Stomach (tissue), 9 donors: ENCODE results near the gene SSUH2. TPM values are rescaled to one million over a fixed set of nuclear protein-coding genes. Genes with fewer than 3 reads are reported as not detected.

Source experiments
- DNase-seq, 2 donors: peaks; one replicate each; pipeline versions ENCODE4 v3.0.0 to v3.0.0-alpha.2; 2013 to 2019
- H3K27ac ChIP-seq, 5 donors: fragments of 200-600 bp in 4 of 5; sonication (generic) in 4 of 5; one replicate each; pipeline ENCODE4 v1.5.1; 2013 to 2019; ENCODE audit warnings: mild to moderate bottlenecking in 1 of 5, moderate library complexity in 1 of 5
- H3K27me3 ChIP-seq, 3 donors: fragments of 200-600 bp; sonication (generic); one replicate each; pipeline ENCODE4 v1.5.1; 2017 to 2019; ENCODE audit warnings: mixed run types in 1 of 3
- H3K36me3 ChIP-seq, 4 donors: fragments of 200-600 bp; sonication (generic); 1 replicate in 3 of 4; 2 replicates in 1 of 4; pipeline ENCODE4 v1.5.1; 2016 to 2019
- H3K4me1 ChIP-seq, 4 donors: fragments of 200-600 bp; sonication (generic); one replicate each; pipeline ENCODE4 v1.5.1; 2016 to 2019
- H3K4me3 ChIP-seq, 4 donors: fragments of 200-600 bp; sonication (generic) in 3 of 4; one replicate each; pipeline ENCODE4 v1.5.1; 2016 to 2019; ENCODE audit warnings: mild to moderate bottlenecking in 1 of 4
- H3K9me3 ChIP-seq, 4 donors: fragments of 200-600 bp; sonication (generic); one replicate each; pipeline ENCODE4 v1.5.1; 2016 to 2019
- CTCF ChIP-seq, 7 experiments: fragments of 450-650 bp in 4 of 7; fragments of 200-600 bp in 3 of 7; sonication (generic) in 3 of 7; IDR thresholded peaks; one replicate each; pipeline ENCODE4 v1.5.1; 2016 to 2019; ENCODE audit warnings: antibody characterized with exemption in 7 of 7, control low read depth in 2 of 7, mild to moderate bottlenecking in 1 of 7
- EP300 ChIP-seq: sonication (generic); formaldehyde crosslinking; IDR thresholded peaks from one replicate; pipeline ENCODE4 v1.6.1; 2017; ENCODE audit warnings: antibody characterized with exemption
- POLR2A ChIP-seq, 4 donors: fragments of 450-650 bp; IDR thresholded peaks; one replicate each; pipeline ENCODE4 v1.6.1; 2016; ENCODE audit warnings: antibody characterized with exemption in 4 of 4, control low read depth in 2 of 4, mild to moderate bottlenecking in 1 of 4, moderate library complexity in 1 of 4
- POLR2AphosphoS5 ChIP-seq, 3 donors: sonication (generic); formaldehyde crosslinking; IDR thresholded peaks; one replicate each; pipeline ENCODE4 v1.6.1; 2016; ENCODE audit warnings: antibody characterized with exemption in 3 of 3
- WGBS, 5 donors: extraction: QIAGEN DNeasy Blood & Tissue Kit in 3 of 5; methylation state at CpG; one replicate each; pipeline versions ENCODE4 v1.1.5 to v1.1.7; 2013 to 2018; 5-methylcytosine and 5-hydroxymethylcytosine counted together
- intact Hi-C: fragments of 100-400 bp; cut with DNase I; formaldehyde crosslinking; loops from one replicate; pipeline ENCODE4 v1.15.1; 2023; ENCODE audit warnings: low total_unique reads
- polyA plus RNA-seq, 3 donors: library from polyadenylated mRNA; stranded (reverse); fragments of 200-250 nt; gene quantifications; one replicate each; pipeline ENCODE4 v1.2.3, GENCODE V29; 2013
- total RNA-seq, 5 donors: library from RNA; depleted of rRNA; stranded (reverse); fragments of >200 nt; gene quantifications; one replicate each; pipeline versions ENCODE4 v1.1.0 to v1.2.3, GENCODE V29; 2014 to 2016
- donor health status: healthy with polysubstance abuse.
- donor health status: Bipolar disorder and iron deficiency.
- donor health status: healthy.

Gene SSUH2
- total and polyA plus RNA-seq, 8 donors = 0.35 to 6.3 (median 1.0) TPM; not detected in 2

GRCh38 chr3:8653800-8654408 lies 9.3 kb upstream of the SSUH2 start:
- H3K4me1 ChIP-seq = peaks cover 11 to 33% (median 28%) of the 10 kb centered on the region in 4 donors
- peaks cover 0 to 3% (median 0%) of the 10 kb centered on the region in 4 donors for H3K9me3 ChIP-seq
- H3K27ac ChIP-seq = no peak overlapping the region
- intact Hi-C loops = no loop called here
- TF ChIP-seq POLR2A (IDR thresholded peaks at IDR 0.05) (no peak), POLR2AphosphoS5 (IDR thresholded peaks at IDR 0.05) (no peak), CTCF (IDR thresholded peaks at IDR 0.05) (no peak), EP300 (no peak)
- WGBS, 5 donors = 91 to 97% (median 93%) methylated on average over 8 of the region's 8 CpGs
- no peaks in the 10 kb centered on the region for H3K36me3 ChIP-seq
- no peak overlapping the region for H3K4me3 ChIP-seq
- H3K27me3 ChIP-seq = no peaks in the 10 kb centered on the region
- no peak for DNase-seq

GRCh38 chr3:8652324-8652987 lies 7.9 kb upstream of the SSUH2 start:
- DNase-seq = no peak

GRCh38 chr3:8651418-8652323 lies 7.1 kb upstream of the SSUH2 start:
- intact Hi-C loops = no loop called here
- 75 to 84% (median 82%) methylated on average over 12 of the region's 12 CpGs for WGBS, 5 donors
- Histone ChIP-seq H3K4me3 (no peak overlapping the region), H3K4me1 (peaks cover 0 to 14% (median 10%) of the 10 kb centered on the region in 4 donors), H3K9me3 (peaks cover 0 to 3% (median 0%) of the 10 kb centered on the region in 4 donors), H3K27ac (no peak overlapping the region), H3K36me3 (no peaks in the 10 kb centered on the region), H3K27me3 (no peaks in the 10 kb centered on the region)
- TF ChIP-seq POLR2A (IDR thresholded peaks at IDR 0.05) = no peak
- no peak for TF ChIP-seq EP300
- no peak for TF ChIP-seq CTCF (IDR thresholded peaks at IDR 0.05)
- TF ChIP-seq POLR2AphosphoS5 (IDR thresholded peaks at IDR 0.05) = no peak
- no peak for DNase-seq

More at GRCh38 chr3:8652324-8652987, 7.9 kb upstream of the SSUH2 start:
- 77 to 98% (median 88%) methylated on average over 2 of the region's 2 CpGs for WGBS, 5 donors
- intact Hi-C loops = no loop called here
- H3K27ac ChIP-seq = no peak overlapping the region
- H3K27me3 ChIP-seq = no peaks in the 10 kb centered on the region
- TF ChIP-seq POLR2AphosphoS5 (IDR thresholded peaks at IDR 0.05) (no peak), EP300 (no peak), POLR2A (IDR thresholded peaks at IDR 0.05) (no peak), CTCF (IDR thresholded peaks at IDR 0.05) (no peak)
- peaks cover 0 to 3% (median 0%) of the 10 kb centered on the region in 4 donors for H3K9me3 ChIP-seq
- no peak overlapping the region for H3K4me3 ChIP-seq
- H3K4me1 ChIP-seq = peaks cover under 1 to 20% (median 14%) of the 10 kb centered on the region in 4 donors
- no peaks in the 10 kb centered on the region for H3K36me3 ChIP-seq
